Right lobe of liver (tissue), 6 donors: ENCODE measurements around the gene FLT1. TPM values are rescaled to one million over a fixed set of nuclear protein-coding genes. Genes with fewer than 3 reads are reported as not detected.

Experiments
- ATAC-seq, 4 donors: fragments of 200-7000 bp; cut with Tn5 transposase; one replicate each; pipeline ENCODE4 v1.9.1; 2020; ENCODE audit warnings: mild to moderate bottlenecking in 4 of 4, moderate library complexity in 4 of 4
- DNase-seq, 3 donors: peaks; one replicate each; pipeline ENCODE4 v3.0.0-alpha.2; 2020
- H3K27ac ChIP-seq, 3 donors: fragments of 200-600 bp; one replicate each; pipeline ENCODE4 v1.8.0; 2022
- H3K27me3 ChIP-seq, 2 donors: fragments of 200-600 bp; one replicate each; pipeline ENCODE4 v1.8.0; 2022
- H3K36me3 ChIP-seq, 4 donors: fragments of 200-600 bp; sonication (generic) in 1 of 4; one replicate each; pipeline versions ENCODE4 v1.5.1 to v1.8.0; 2017 to 2022; ENCODE audit warnings: control low read depth in 1 of 4
- H3K4me1 ChIP-seq, 4 donors: fragments of 200-600 bp; sonication (generic) in 1 of 4; one replicate each; pipeline versions ENCODE4 v1.5.1 to v1.8.0; 2017 to 2022; ENCODE audit warnings: control low read depth in 1 of 4
- H3K4me3 ChIP-seq, 3 donors: fragments of 200-600 bp; one replicate each; pipeline ENCODE4 v1.8.0; 2022
- H3K9me3 ChIP-seq, 4 donors: fragments of 200-600 bp; sonication (generic) in 1 of 4; one replicate each; pipeline versions ENCODE4 v1.5.1 to v1.8.0; 2017 to 2022; ENCODE audit warnings: control low read depth in 1 of 4
- CTCF ChIP-seq, 4 donors: fragments of 200-600 bp in 3 of 4; fragments of 450-650 bp in 1 of 4; IDR thresholded peaks; one replicate each; pipeline versions ENCODE4 v1.5.1 to v1.8.0; 2016 to 2022; ENCODE audit warnings: antibody characterized with exemption in 4 of 4, mild to moderate bottlenecking in 2 of 4
- POLR2A ChIP-seq: fragments of 450-650 bp; IDR thresholded peaks from one replicate; pipeline ENCODE4 v1.6.1; 2017; ENCODE audit warnings: antibody characterized with exemption, mild to moderate bottlenecking
- WGBS: methylation state at CpG from one replicate; pipeline ENCODE4 v1.1.6; 2018; ENCODE audit warnings: low coverage, low lambda C conversion rate; ENCODE audit not compliant: insufficient coverage; ENCODE audit errors: missing lambda C conversion rate; 5-methylcytosine and 5-hydroxymethylcytosine counted together
- intact Hi-C, 2 donors: fragments of 100-400 bp; cut with DNase I; formaldehyde crosslinking; loops; one replicate each; pipeline versions ENCODE4 v1.11.2 to v1.14.1; 2022
- total RNA-seq, 6 experiments: library from RNA; depleted of rRNA in 2 of 6; stranded (reverse); fragments of >200 nt in 2 of 6; fragmentation: NEBNext Ultra II Directional in 3 of 6; extraction: Animal tissue kit (Norgen Biotek cat#: 25700) in 3 of 6; gene quantifications; one replicate each; pipeline versions ENCODE4 v1.1.0 to v1.2.4, GENCODE V29; 2016 to 2023
- donor health status: DM: no; HTN: yes; CAD: no.
- donor health status: DM: no; HTN: no; CAD: no.
- donor health status: DM: no; HTN: no; CAD: no.
- donor health status: DM: no; HTN: yes; CAD: no.
- donor health status: DM: no; HTN: yes; CAD: no.

The FLT1 gene
- total RNA-seq, 6 experiments from 2014 or later, result 10.6 to 66.4 (median 20.5) TPM

GRCh38 chr13:28257305-28257704 lies 237.6 kb downstream of the FLT1 start:
- WGBS, result 91% methylated on average over 4 of the region's 4 CpGs
- peaks cover 0 to 7% (median 0%) of the 10 kb centered on the region in 4 donors for H3K36me3 ChIP-seq
- TF ChIP-seq CTCF (IDR thresholded peaks at IDR 0.05) (no peak), POLR2A (no peak)

GRCh38 chr13:28252547-28252946 lies 242.4 kb downstream of the FLT1 start:
- H3K4me1 ChIP-seq, result no peaks in the 10 kb centered on the region
- intact Hi-C loops, result no loop called here
- DNase-seq, result no peak
- ATAC-seq, result no peak
- no peaks in the 10 kb centered on the region for H3K9me3 ChIP-seq
- H3K27ac ChIP-seq, result no peak overlapping the region
- no peak overlapping the region for H3K4me3 ChIP-seq
- H3K36me3 ChIP-seq, result peaks cover 0 to 7% (median 0%) of the 10 kb centered on the region in 4 donors
- 86% methylated on average over 1 of the region's 1 CpG for WGBS
- TF ChIP-seq CTCF (IDR thresholded peaks at IDR 0.05) (no peak), POLR2A (no peak)
- H3K27me3 ChIP-seq, result no peaks in the 10 kb centered on the region

More at GRCh38 chr13:28257305-28257704, 237.6 kb downstream of the FLT1 start:
- Histone ChIP-seq H3K9me3 (no peaks in the 10 kb centered on the region), H3K27ac (no peak overlapping the region), H3K27me3 (no peaks in the 10 kb centered on the region), H3K4me3 (no peak overlapping the region), H3K4me1 (peaks cover 0 to 6% (median 0%) of the 10 kb centered on the region in 4 donors)
- DNase-seq, result no peak
- intact Hi-C loops, result no loop called here
- ATAC-seq, result no peak

- TF ChIP-seq CTCF (IDR thresholded peaks at IDR 0.05) (no peak), POLR2A (no peak)
- peak; percentile 33 to 60 (median 58) for ATAC-seq
- 69% methylated on average over 5 of the region's 6 CpGs for WGBS
Measured at GRCh38 chr13:28251466-28251865, 243.5 kb downstream of the FLT1 start.

GRCh38 chr13:28250542-28250941 lies 244.4 kb downstream of the FLT1 start:
- ATAC-seq (no peak), DNase-seq (no peak)
- Histone ChIP-seq H3K9me3 (no peaks in the 10 kb centered on the region), H3K27me3 (no peaks in the 10 kb centered on the region), H3K27ac (no peak overlapping the region), H3K4me1 (no peaks in the 10 kb centered on the region), H3K36me3 (no peaks in the 10 kb centered on the region), H3K4me3 (no peak overlapping the region)
- intact Hi-C loops, result no loop called here
- no peak for TF ChIP-seq POLR2A
- no peak for TF ChIP-seq CTCF (IDR thresholded peaks at IDR 0.05)
- WGBS, result 93% methylated on average over 9 of the region's 10 CpGs

More at GRCh38 chr13:28251466-28251865, 243.5 kb downstream of the FLT1 start:
- no peak for DNase-seq
- H3K27ac ChIP-seq, result no peak overlapping the region
- intact Hi-C loops, result no loop called here
- no peaks in the 10 kb centered on the region for H3K4me1 ChIP-seq
- no peaks in the 10 kb centered on the region for H3K9me3 ChIP-seq
- H3K36me3 ChIP-seq, result peaks cover 0 to 5% (median 0%) of the 10 kb centered on the region in 4 donors
- no peak overlapping the region for H3K4me3 ChIP-seq
- H3K27me3 ChIP-seq, result no peaks in the 10 kb centered on the region

Other genes starting within 250 kb of the FLT1 start
- gene POMP, start 164.0 kb upstream of the FLT1 start, total RNA-seq, result 10 to 100 TPM; 31.8 to 60.6 (median 50.2) TPM
- 10 to 100 TPM; 33.9 to 60.9 (median 43.0) TPM for gene SLC46A3, start 223.8 kb upstream of the FLT1 start, total RNA-seq